KMS-11 (cell line): ENCODE results near the gene TREM2.

Experiments
- H2AFZ ChIP-seq: fragments of 200-600 bp; sonication (generic); 2 replicates; pipeline ENCODE4 v1.6.1; 2016; ENCODE audit warnings: antibody characterized with exemption, mixed run types, low read depth
- H3K27ac ChIP-seq: fragments of 200-600 bp; sonication (generic); 2 replicates; pipeline ENCODE4 v1.6.1; 2016; ENCODE audit warnings: mild to moderate bottlenecking, mixed run types
- H3K27me3 ChIP-seq: fragments of 200-600 bp; sonication (generic); 2 replicates; pipeline ENCODE4 v1.6.1; 2017; ENCODE audit warnings: mild to moderate bottlenecking, low read depth, mixed run types, moderate library complexity; ENCODE audit not compliant: insufficient read depth
- H3K36me3 ChIP-seq: fragments of 200-600 bp; sonication (generic); 2 replicates; pipeline ENCODE4 v1.6.1; 2017; ENCODE audit warnings: mild to moderate bottlenecking, mixed run types; ENCODE audit not compliant: insufficient read depth
- H3K4me1 ChIP-seq: fragments of 200-600 bp; sonication (generic); 2 replicates; pipeline ENCODE4 v1.6.1; 2016; ENCODE audit warnings: mild to moderate bottlenecking, low read depth, mixed run types; ENCODE audit not compliant: poor library complexity, severe bottlenecking
- H3K4me2 ChIP-seq: fragments of 200-600 bp; sonication (generic); 2 replicates; pipeline ENCODE4 v1.7.0; 2016; ENCODE audit warnings: mild to moderate bottlenecking, mixed run types
- H3K4me3 ChIP-seq: fragments of 200-600 bp; sonication (generic); IDR thresholded peaks from 2 replicates; pipeline ENCODE4 v1.6.1; 2017; ENCODE audit warnings: low read depth, low read length, mixed read lengths; ENCODE audit not compliant: insufficient read depth
- H3K79me2 ChIP-seq: fragments of 200-600 bp; sonication (generic); 2 replicates; pipeline ENCODE4 v1.6.1; 2016; ENCODE audit warnings: low read depth, mixed run types; ENCODE audit not compliant: insufficient read depth
- H3K9ac ChIP-seq: fragments of 200-600 bp; sonication (generic); 2 replicates; pipeline ENCODE4 v1.6.1; 2016; ENCODE audit warnings: mild to moderate bottlenecking, mixed run types
- H4K20me1 ChIP-seq: fragments of 200-600 bp; sonication (generic); 2 replicates; pipeline ENCODE4 v1.6.1; 2016; ENCODE audit warnings: mild to moderate bottlenecking, mixed run types; ENCODE audit not compliant: insufficient read depth
- TF ChIP-seq, protein P1 (sequence below): fragments of 200-600 bp; sonication (generic); conservative IDR thresholded peaks from 2 replicates; pipeline ENCODE4 v1.6.1; 2017; ENCODE audit warnings: low read depth, mild to moderate bottlenecking, antibody characterized with exemption, low read length, moderate library complexity, mixed read lengths

Gene TREM2

DNA sequence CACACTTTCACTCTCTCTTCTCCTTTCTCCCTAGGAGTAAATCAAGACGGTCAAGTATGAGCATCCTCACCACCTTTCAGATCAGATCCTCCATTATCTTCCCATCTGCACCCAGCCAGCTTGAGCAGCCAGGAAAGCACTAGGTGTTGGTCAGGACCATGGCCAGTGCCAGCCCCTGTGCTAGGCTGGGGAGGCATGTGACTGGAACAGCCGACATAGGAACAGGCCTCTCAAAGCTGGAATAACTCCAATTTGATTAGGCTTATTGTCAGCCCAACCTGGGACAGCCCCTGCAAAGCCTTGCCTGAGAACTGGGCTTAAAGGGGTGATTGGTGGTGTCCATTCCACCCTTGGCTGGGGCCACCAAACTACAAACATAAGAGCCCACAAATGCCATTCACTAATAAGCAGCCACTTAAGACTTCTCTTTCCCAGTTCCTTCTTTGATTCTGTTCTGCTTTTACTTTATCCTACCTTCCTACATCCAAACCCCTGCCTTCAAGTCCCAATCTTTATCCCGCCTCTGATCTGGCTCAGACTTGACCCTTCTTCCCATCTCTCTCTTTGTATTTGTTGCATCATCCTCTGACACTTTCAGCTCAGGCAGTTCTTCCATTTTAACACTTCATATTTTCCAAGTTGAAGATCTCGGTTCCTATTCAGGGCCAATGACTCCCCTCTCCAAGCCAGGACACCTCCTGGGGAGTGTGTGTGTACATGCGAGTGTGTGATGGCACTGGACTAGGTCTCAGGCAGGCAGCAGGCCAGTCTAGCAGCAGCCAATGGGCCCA lies 4.5 kb upstream of the TREM2 start:
- no peaks in the 10 kb centered on the region for H3K4me1 ChIP-seq
- no peak overlapping the region for H3K9ac ChIP-seq
- no peak overlapping the region for H2AFZ ChIP-seq
- no peaks in the 10 kb centered on the region for H3K79me2 ChIP-seq
- no peak overlapping the region for H3K27ac ChIP-seq
- no peak overlapping the region for H3K4me2 ChIP-seq
- H3K36me3 ChIP-seq, result no peaks in the 10 kb centered on the region
- TF ChIP-seq, protein P1, sequence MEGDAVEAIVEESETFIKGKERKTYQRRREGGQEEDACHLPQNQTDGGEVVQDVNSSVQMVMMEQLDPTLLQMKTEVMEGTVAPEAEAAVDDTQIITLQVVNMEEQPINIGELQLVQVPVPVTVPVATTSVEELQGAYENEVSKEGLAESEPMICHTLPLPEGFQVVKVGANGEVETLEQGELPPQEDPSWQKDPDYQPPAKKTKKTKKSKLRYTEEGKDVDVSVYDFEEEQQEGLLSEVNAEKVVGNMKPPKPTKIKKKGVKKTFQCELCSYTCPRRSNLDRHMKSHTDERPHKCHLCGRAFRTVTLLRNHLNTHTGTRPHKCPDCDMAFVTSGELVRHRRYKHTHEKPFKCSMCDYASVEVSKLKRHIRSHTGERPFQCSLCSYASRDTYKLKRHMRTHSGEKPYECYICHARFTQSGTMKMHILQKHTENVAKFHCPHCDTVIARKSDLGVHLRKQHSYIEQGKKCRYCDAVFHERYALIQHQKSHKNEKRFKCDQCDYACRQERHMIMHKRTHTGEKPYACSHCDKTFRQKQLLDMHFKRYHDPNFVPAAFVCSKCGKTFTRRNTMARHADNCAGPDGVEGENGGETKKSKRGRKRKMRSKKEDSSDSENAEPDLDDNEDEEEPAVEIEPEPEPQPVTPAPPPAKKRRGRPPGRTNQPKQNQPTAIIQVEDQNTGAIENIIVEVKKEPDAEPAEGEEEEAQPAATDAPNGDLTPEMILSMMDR, result no peak
- no peaks in the 10 kb centered on the region for H4K20me1 ChIP-seq
- no peak overlapping the region for H3K4me3 ChIP-seq
- no peaks in the 10 kb centered on the region for H3K27me3 ChIP-seq

DNA sequence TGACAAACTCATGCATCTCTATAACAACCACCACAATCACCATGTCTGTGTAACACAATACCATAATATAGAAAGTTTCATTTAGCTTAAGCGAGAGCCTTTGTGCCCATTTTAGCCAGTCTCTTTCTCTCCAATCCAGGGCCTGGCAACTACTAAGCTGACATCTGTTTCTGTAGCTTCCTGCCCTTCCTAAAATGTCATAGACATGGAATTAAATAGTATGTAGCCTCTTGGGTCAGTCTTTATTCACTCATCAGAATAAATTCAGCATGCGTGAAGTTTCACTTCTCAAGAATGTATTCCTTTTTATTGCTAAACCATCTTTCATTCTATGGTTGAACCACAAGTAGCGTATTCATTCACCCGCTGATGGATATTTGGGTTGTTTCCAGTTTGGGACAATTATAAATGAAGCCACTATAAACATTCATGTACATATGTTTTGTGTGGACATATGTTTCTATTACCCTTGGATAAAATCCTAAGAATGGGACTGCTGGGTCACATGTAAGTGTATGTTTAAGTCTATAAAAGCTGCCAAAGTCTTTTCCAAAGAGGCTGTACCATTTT lies 1.7 kb upstream of the TREM2 start:
- no peaks in the 10 kb centered on the region for H3K27me3 ChIP-seq
- H3K4me2 ChIP-seq, result no peak overlapping the region
- H3K79me2 ChIP-seq, result no peaks in the 10 kb centered on the region
- no peaks in the 10 kb centered on the region for H3K36me3 ChIP-seq
- no peak overlapping the region for H3K4me3 ChIP-seq
- no peaks in the 10 kb centered on the region for H4K20me1 ChIP-seq
- no peak overlapping the region for H2AFZ ChIP-seq
- H3K4me1 ChIP-seq, result no peaks in the 10 kb centered on the region
- H3K27ac ChIP-seq, result no peak overlapping the region
- H3K9ac ChIP-seq, result no peak overlapping the region
- TF ChIP-seq, protein P1, result no peak

DNA sequence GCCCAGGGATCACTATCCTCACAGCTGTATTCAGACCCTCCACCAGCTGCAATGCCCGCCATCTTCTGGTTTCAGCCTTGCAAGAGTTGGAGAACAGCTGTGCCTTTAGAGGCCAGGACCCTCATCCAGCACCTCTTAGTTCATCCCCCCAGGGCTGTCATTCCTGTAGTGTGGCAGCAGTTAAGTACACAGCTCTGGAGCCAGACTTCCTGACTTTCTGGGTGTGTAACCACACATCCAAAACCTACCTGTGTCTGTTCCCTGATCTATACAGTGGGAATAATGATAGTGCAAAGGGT lies 452 bp upstream of the TREM2 start:
- TF ChIP-seq, protein P1, result no peak
- no peak overlapping the region for H3K4me3 ChIP-seq
- no peaks in the 10 kb centered on the region for H3K4me1 ChIP-seq
- H3K36me3 ChIP-seq, result no peaks in the 10 kb centered on the region
- H3K79me2 ChIP-seq, result no peaks in the 10 kb centered on the region
- H4K20me1 ChIP-seq, result no peaks in the 10 kb centered on the region
- H3K9ac ChIP-seq, result no peak overlapping the region
- no peak overlapping the region for H3K27ac ChIP-seq
- H3K4me2 ChIP-seq, result no peak overlapping the region
- H2AFZ ChIP-seq, result no peak overlapping the region
- no peaks in the 10 kb centered on the region for H3K27me3 ChIP-seq

DNA sequence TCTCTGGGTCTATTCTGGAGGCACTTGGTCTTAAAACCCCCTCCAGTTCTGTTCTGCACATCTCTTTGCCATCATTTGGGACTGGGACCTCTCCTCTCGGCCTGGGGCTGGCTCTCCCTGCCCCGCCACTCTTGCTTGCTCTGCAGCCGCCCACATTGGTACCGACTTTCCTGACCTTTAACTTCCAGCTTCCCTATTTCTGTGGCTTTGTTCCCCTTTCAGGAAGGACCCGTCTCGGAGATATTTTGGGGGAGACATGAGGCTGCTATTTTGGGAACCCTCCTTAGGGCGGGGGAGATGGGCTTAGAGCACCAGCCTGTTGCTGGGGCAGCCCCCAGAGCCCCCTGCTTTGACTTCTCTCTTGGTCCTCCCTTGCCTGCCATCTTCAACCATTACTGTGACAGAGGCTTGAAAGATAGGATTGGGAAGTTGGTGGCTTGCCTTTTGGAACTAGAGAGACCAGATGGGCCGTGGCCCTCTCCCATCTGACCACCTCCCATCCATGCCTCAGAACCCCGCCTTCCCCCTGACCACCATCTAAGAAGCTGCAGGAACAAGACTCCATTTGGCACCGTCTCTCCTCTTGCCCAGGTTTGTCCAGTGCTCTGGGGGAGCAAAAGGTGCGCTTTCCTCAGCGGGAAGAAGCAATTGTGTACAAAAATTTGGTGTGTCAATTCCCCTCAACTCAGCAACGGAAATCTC lies 914 bp downstream of the TREM2 start:
- no peak overlapping the region for H2AFZ ChIP-seq
- no peak overlapping the region for H3K4me3 ChIP-seq
- TF ChIP-seq, protein P1, result no peak
- no peaks in the 10 kb centered on the region for H3K79me2 ChIP-seq
- no peaks in the 10 kb centered on the region for H3K36me3 ChIP-seq
- no peak overlapping the region for H3K9ac ChIP-seq
- no peak overlapping the region for H3K4me2 ChIP-seq
- H3K27me3 ChIP-seq, result no peaks in the 10 kb centered on the region
- no peak overlapping the region for H3K27ac ChIP-seq
- no peaks in the 10 kb centered on the region for H4K20me1 ChIP-seq
- no peaks in the 10 kb centered on the region for H3K4me1 ChIP-seq
